ENCODE data around the gene SYNJ2. TPM values are rescaled to one million over a fixed set of nuclear protein-coding genes. Genes with fewer than 3 reads are reported as not detected.
"Not testable (repeated sequence)": the region's sequence is repeated elsewhere in the genome, so short reads cannot be mapped to it uniquely, and the experiment has no call there.

The SYNJ2 gene
- total and polyA plus RNA-seq, 4 donors, result 3.4 to 8.8 (median 4.8) TPM

- no peak for DNase-seq
- TF ChIP-seq, protein P1, sequence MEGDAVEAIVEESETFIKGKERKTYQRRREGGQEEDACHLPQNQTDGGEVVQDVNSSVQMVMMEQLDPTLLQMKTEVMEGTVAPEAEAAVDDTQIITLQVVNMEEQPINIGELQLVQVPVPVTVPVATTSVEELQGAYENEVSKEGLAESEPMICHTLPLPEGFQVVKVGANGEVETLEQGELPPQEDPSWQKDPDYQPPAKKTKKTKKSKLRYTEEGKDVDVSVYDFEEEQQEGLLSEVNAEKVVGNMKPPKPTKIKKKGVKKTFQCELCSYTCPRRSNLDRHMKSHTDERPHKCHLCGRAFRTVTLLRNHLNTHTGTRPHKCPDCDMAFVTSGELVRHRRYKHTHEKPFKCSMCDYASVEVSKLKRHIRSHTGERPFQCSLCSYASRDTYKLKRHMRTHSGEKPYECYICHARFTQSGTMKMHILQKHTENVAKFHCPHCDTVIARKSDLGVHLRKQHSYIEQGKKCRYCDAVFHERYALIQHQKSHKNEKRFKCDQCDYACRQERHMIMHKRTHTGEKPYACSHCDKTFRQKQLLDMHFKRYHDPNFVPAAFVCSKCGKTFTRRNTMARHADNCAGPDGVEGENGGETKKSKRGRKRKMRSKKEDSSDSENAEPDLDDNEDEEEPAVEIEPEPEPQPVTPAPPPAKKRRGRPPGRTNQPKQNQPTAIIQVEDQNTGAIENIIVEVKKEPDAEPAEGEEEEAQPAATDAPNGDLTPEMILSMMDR (IDR thresholded peaks at IDR 0.05; ENCODE audit: control extremely low read depth, extremely low read depth), result no peak
- no peak overlapping the region for H3K9ac ChIP-seq (ENCODE audit: insufficient read depth in 1 of 2, low read length in 2 of 2)
- H3K9me3 ChIP-seq (ENCODE audit: control insufficient read depth in 4 of 4, insufficient read depth in 3 of 4, low read length in 3 of 4), result peaks cover 0 to 4% (median 0%) of the 10 kb centered on the region in 4 donors
- no peak for ATAC-seq (ENCODE audit: insufficient read depth, low FRiP score)
- H3K27ac ChIP-seq (ENCODE audit: low read depth in 1 of 2, low read length in 1 of 2), result no peak overlapping the region
- H3K4me3 ChIP-seq, result no peak overlapping the region
- H3K36me3 ChIP-seq (ENCODE audit: control insufficient read depth in 4 of 4, insufficient read depth in 4 of 4, low read length in 4 of 4), result peaks cover 0 to 26% (median 11%) of the 10 kb centered on the region in 4 donors
- H3K27me3 ChIP-seq (ENCODE audit: control insufficient read depth in 3 of 3, insufficient read depth in 3 of 3, low read length in 2 of 3), result no peaks in the 10 kb centered on the region
- H3K4me1 ChIP-seq (ENCODE audit: control insufficient read depth in 5 of 5, insufficient read depth in 5 of 5, low read length in 5 of 5), result no peaks in the 10 kb centered on the region
- 90 to 94% methylated on average over 6 of the region's 6 CpGs for WGBS, 2 donors
These were observed 35.5 kb upstream of the SYNJ2 start for GRCh38 chr6:157946053-157946617.

DNA sequence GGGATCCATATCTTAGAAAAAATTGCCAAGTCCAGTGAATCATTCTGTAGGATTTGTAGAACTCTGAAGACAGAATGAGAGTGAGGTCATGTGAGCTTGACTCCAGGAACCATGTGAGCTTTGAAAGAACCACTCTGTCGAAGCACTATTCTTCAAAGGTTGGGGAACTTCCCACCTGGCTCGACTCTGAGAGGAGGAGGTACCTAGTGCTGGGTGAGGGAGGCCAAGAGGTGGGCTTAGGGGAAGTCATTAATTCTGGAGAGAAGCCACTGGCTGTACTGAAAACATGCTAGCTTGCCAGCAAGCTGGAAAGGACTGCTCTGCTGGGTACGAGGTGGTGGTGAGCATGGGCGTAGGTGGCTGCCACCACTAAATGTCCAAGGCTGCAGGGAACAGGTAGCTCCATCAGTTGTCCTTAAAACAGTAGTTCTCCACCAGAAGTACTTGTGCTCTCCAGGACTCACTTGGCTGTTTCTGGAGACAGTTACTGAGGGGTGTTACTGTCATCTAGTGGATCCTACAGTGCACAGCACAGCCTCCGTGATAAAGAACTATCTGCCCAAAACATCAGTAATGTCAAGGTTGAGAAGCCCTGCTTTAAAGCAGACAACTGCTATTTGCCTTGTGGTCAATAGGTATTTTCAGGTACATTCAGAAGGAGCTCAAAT, 34.7 kb upstream of the SYNJ2 start:
- Histone ChIP-seq H3K4me3 (no peak overlapping the region), H3K27me3 (ENCODE audit: control insufficient read depth in 3 of 3, insufficient read depth in 3 of 3, low read length in 2 of 3) (no peaks in the 10 kb centered on the region), H3K9me3 (ENCODE audit: control insufficient read depth in 4 of 4, insufficient read depth in 3 of 4, low read length in 3 of 4) (peaks cover 0 to 4% (median 0%) of the 10 kb centered on the region in 4 donors), H3K4me1 (ENCODE audit: control insufficient read depth in 5 of 5, insufficient read depth in 5 of 5, low read length in 5 of 5) (no peaks in the 10 kb centered on the region), H3K27ac (ENCODE audit: low read depth in 1 of 2, low read length in 1 of 2) (no peak overlapping the region), H3K9ac (ENCODE audit: insufficient read depth in 1 of 2, low read length in 2 of 2) (no peak overlapping the region), H3K36me3 (ENCODE audit: control insufficient read depth in 4 of 4, insufficient read depth in 4 of 4, low read length in 4 of 4) (peaks cover 0 to 21% (median 8%) of the 10 kb centered on the region in 4 donors)
- DNase-seq (peak in 2 of 3 donors; percentile 37 to 60), ATAC-seq (ENCODE audit: insufficient read depth, low FRiP score) (no peak)
- WGBS, 2 donors, result 52 to 53% methylated on average over 5 of the region's 5 CpGs
- TF ChIP-seq, protein P1 (IDR thresholded peaks at IDR 0.05; ENCODE audit: control extremely low read depth, extremely low read depth), result no peak

GRCh38 chr6:157950899-157951298, 30.8 kb upstream of the SYNJ2 start:
- H3K36me3 ChIP-seq (ENCODE audit: control insufficient read depth in 4 of 4, insufficient read depth in 4 of 4, low read length in 4 of 4); H3K4me1 ChIP-seq (ENCODE audit: control insufficient read depth in 5 of 5, insufficient read depth in 5 of 5, low read length in 5 of 5); H3K27me3 ChIP-seq (ENCODE audit: control insufficient read depth in 3 of 3, insufficient read depth in 3 of 3, low read length in 2 of 3); H3K9me3 ChIP-seq (ENCODE audit: control insufficient read depth in 4 of 4, insufficient read depth in 3 of 4, low read length in 3 of 4); H3K4me3 ChIP-seq; H3K9ac ChIP-seq (ENCODE audit: insufficient read depth in 1 of 2, low read length in 2 of 2); H3K27ac ChIP-seq (ENCODE audit: low read depth in 1 of 2, low read length in 1 of 2); DNase-seq; ATAC-seq (ENCODE audit: insufficient read depth, low FRiP score): not testable (repeated sequence)
- WGBS, 2 donors, result 79 to 83% methylated on average over 1 of the region's 1 CpG

DNA sequence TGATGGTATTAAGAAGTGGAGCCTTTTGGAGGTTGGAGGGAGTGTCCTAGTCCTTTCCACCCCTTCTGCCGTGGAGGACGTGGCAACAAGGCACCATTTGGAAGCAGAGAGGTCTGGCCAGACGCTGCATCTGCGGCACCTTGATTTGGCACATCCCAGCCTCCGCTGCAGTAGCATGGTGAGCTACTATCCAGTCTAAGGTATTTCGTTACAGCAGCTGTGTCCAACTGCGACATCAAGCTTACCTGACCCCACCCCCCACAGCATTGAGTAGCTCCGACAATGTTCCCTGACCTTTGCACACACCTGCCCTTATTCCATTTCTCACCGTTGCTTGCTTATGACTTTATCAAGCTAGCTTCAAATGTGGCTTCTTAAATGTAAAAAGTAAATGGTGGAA, 29.8 kb upstream of the SYNJ2 start:
- ATAC-seq (ENCODE audit: insufficient read depth, low FRiP score), result no peak
- no peaks in the 10 kb centered on the region for H3K36me3 ChIP-seq (ENCODE audit: control insufficient read depth in 4 of 4, insufficient read depth in 4 of 4, low read length in 4 of 4)
- 85 to 95% methylated on average over 9 of the region's 9 CpGs for WGBS, 2 donors
- H3K9ac ChIP-seq (ENCODE audit: insufficient read depth in 1 of 2, low read length in 2 of 2), result no peak overlapping the region
- no peak overlapping the region for H3K27ac ChIP-seq (ENCODE audit: low read depth in 1 of 2, low read length in 1 of 2)
- no peak overlapping the region for H3K4me3 ChIP-seq
- no peak for DNase-seq
- TF ChIP-seq, protein P1 (IDR thresholded peaks at IDR 0.05; ENCODE audit: control extremely low read depth, extremely low read depth), result no peak
- peaks cover 0 to 4% (median 0%) of the 10 kb centered on the region in 4 donors for H3K9me3 ChIP-seq (ENCODE audit: control insufficient read depth in 4 of 4, insufficient read depth in 3 of 4, low read length in 3 of 4)
- no peaks in the 10 kb centered on the region for H3K27me3 ChIP-seq (ENCODE audit: control insufficient read depth in 3 of 3, insufficient read depth in 3 of 3, low read length in 2 of 3)
- no peaks in the 10 kb centered on the region for H3K4me1 ChIP-seq (ENCODE audit: control insufficient read depth in 5 of 5, insufficient read depth in 5 of 5, low read length in 5 of 5)

All from lung (tissue), 12 donors.